Mesenchymal stem cell (in vitro differentiated cells and primary cell): ENCODE results near the gene C22orf39.

Source experiments
- DNase-seq: peaks from one replicate; pipeline ENCODE4 v3.0.0-alpha.2; 2013
- H2AFZ ChIP-seq: one replicate; pipeline ENCODE4 v1.6.1; 2013; ENCODE audit warnings: low read depth, mild to moderate bottlenecking, control low read depth, inconsistent platforms, low read length, moderate library complexity
- H2AK5ac ChIP-seq: 2 replicates; pipeline ENCODE4 v1.6.1; 2013; ENCODE audit warnings: low read length, moderate library complexity, mild to moderate bottlenecking, inconsistent platforms; ENCODE audit not compliant: severe bottlenecking
- H2BK120ac ChIP-seq: one replicate; pipeline ENCODE4 v1.6.1; 2013; ENCODE audit warnings: low read depth, mild to moderate bottlenecking, inconsistent platforms, low read length, moderate library complexity
- H2BK12ac ChIP-seq, 2 experiments: one replicate each; pipeline ENCODE4 v1.6.1; 2013; ENCODE audit warnings: inconsistent platforms in 2 of 2, low read length in 2 of 2, mild to moderate bottlenecking in 2 of 2, moderate library complexity in 2 of 2, control low read depth in 1 of 2
- H2BK15ac ChIP-seq: one replicate; pipeline ENCODE4 v1.6.1; 2013; ENCODE audit warnings: mild to moderate bottlenecking, low read depth, inconsistent platforms; ENCODE audit not compliant: poor library complexity, severe bottlenecking
- H2BK5ac ChIP-seq: 2 replicates; pipeline ENCODE4 v1.6.1; 2013; ENCODE audit warnings: low read depth, mild to moderate bottlenecking, low read length, control low read depth, inconsistent platforms; ENCODE audit not compliant: poor library complexity, severe bottlenecking
- H3K14ac ChIP-seq, 2 experiments: one replicate each; pipeline ENCODE4 v1.6.1; 2013; ENCODE audit warnings: inconsistent platforms in 2 of 2, low read length in 2 of 2, control low read depth in 1 of 2, mild to moderate bottlenecking in 1 of 2, moderate library complexity in 1 of 2
- H3K18ac ChIP-seq, 2 experiments: one replicate each; pipeline ENCODE4 v1.6.1; 2013; ENCODE audit warnings: inconsistent platforms in 2 of 2, low read length in 2 of 2, control low read depth in 1 of 2, low read depth in 1 of 2, mild to moderate bottlenecking in 1 of 2
- H3K23ac ChIP-seq, 2 experiments: one replicate each; pipeline ENCODE4 v1.6.1; 2013; ENCODE audit warnings: inconsistent platforms in 2 of 2, low read length in 2 of 2, mild to moderate bottlenecking in 2 of 2, moderate library complexity in 2 of 2, control low read depth in 1 of 2
- H3K27ac ChIP-seq: 2 replicates; pipeline ENCODE4 v1.5.1; 2013; ENCODE audit warnings: mild to moderate bottlenecking, moderate library complexity, low read length, control low read depth, inconsistent platforms; ENCODE audit not compliant: poor library complexity, severe bottlenecking
- H3K27me3 ChIP-seq, 2 experiments: 2 replicates each; pipeline versions ENCODE4 v1.6.1 to v1.7.0; 2013; ENCODE audit warnings: low read length in 2 of 2, mild to moderate bottlenecking in 2 of 2, moderate library complexity in 2 of 2, control low read depth in 1 of 2, inconsistent platforms in 1 of 2; ENCODE audit not compliant: control insufficient read depth in 1 of 2, insufficient read depth in 1 of 2
- H3K36me3 ChIP-seq, 2 experiments: 2 replicates each; pipeline versions ENCODE4 v1.6.1 to v1.7.0; 2013; ENCODE audit warnings: low read length in 2 of 2, control low read depth in 1 of 2, inconsistent platforms in 1 of 2, low read depth in 1 of 2, mild to moderate bottlenecking in 1 of 2; ENCODE audit not compliant: insufficient read depth in 2 of 2, control insufficient read depth in 1 of 2
- H3K4ac ChIP-seq, 2 experiments: one replicate each; pipeline ENCODE4 v1.6.1; 2013; ENCODE audit warnings: inconsistent platforms in 2 of 2, low read length in 2 of 2, mild to moderate bottlenecking in 2 of 2, moderate library complexity in 2 of 2, control low read depth in 1 of 2, low read depth in 1 of 2
- H3K4me1 ChIP-seq: 2 replicates; pipeline ENCODE4 v1.6.1; 2013; ENCODE audit warnings: low read depth, low read length, control low read depth; ENCODE audit not compliant: control insufficient read depth, insufficient read depth
- H3K4me2 ChIP-seq: 2 replicates; pipeline ENCODE4 v1.6.1; 2013; ENCODE audit warnings: low read length, mild to moderate bottlenecking, inconsistent platforms; ENCODE audit not compliant: poor library complexity, severe bottlenecking
- H3K4me3 ChIP-seq, 2 experiments: 2 replicates each; pipeline versions ENCODE4 v1.5.1 to v1.7.0; 2013; ENCODE audit warnings: low read length in 2 of 2, mild to moderate bottlenecking in 2 of 2, control low read depth in 1 of 2, low read depth in 1 of 2; ENCODE audit not compliant: insufficient read depth in 1 of 2
- H3K79me1 ChIP-seq: replicated peaks from 2 replicates; pipeline ENCODE4 v1.6.1; 2013; ENCODE audit warnings: mild to moderate bottlenecking, control low read depth, low read length, inconsistent platforms; ENCODE audit not compliant: poor library complexity, severe bottlenecking
- H3K9ac ChIP-seq: 2 replicates; pipeline ENCODE4 v1.7.0; 2013; ENCODE audit warnings: mild to moderate bottlenecking, low read length, moderate library complexity
- H3K9me3 ChIP-seq: 2 replicates; pipeline ENCODE4 v1.7.0; 2013; ENCODE audit warnings: mild to moderate bottlenecking, low read length; ENCODE audit not compliant: control insufficient read depth
- H4K8ac ChIP-seq: one replicate; pipeline ENCODE4 v1.6.1; 2013; ENCODE audit warnings: inconsistent platforms, mild to moderate bottlenecking, low read length, moderate library complexity
- H4K91ac ChIP-seq: one replicate; pipeline ENCODE4 v1.6.1; 2013; ENCODE audit warnings: mild to moderate bottlenecking, low read length, inconsistent platforms
- whole genome bisulfite sequencing: methylation state at CpG from one replicate; pipeline ENCODE4 v1.1.7; 2013; ENCODE audit warnings: mixed read lengths; 5-methylcytosine and 5-hydroxymethylcytosine counted together

Gene C22orf39

GRCh38 chr22:19472233-19472632 is 24.7 kb upstream of the C22orf39 start:
- Histone ChIP-seq H3K4me1 (no peaks in the 10 kb centered on the region), H3K18ac (no peak overlapping the region), H2BK15ac (no peak overlapping the region), H3K9ac (no peak overlapping the region), H4K8ac (no peak overlapping the region), H4K91ac (no peak overlapping the region), H3K4ac (no peak overlapping the region), H3K27ac (no peak overlapping the region), H3K14ac (no peak overlapping the region), H3K4me3 (no peak overlapping the region), H2AK5ac (no peak overlapping the region), H2AFZ (no peak overlapping the region), H3K27me3 (no peaks in the 10 kb centered on the region), H3K9me3 (no peaks in the 10 kb centered on the region), H2BK12ac (no peak overlapping the region), H2BK5ac (no peak overlapping the region), H3K23ac (no peak overlapping the region), H3K36me3 (peaks cover 73 to 85% of the 10 kb centered on the region in 2 experiments), H3K79me1 (peaks cover 59% of the 10 kb centered on the region), H2BK120ac (no peak overlapping the region), H3K4me2 (no peak overlapping the region)
- WGBS, result 94% methylated on average over 8 of the region's 8 CpGs
- DNase-seq, result no peak

GRCh38 chr22:19471572-19471971 is 24.1 kb upstream of the C22orf39 start:
- no peaks in the 10 kb centered on the region for H3K27me3 ChIP-seq
- 91% methylated on average over 10 of the region's 11 CpGs for WGBS

GRCh38 chr22:19470010-19470409 is 22.5 kb upstream of the C22orf39 start:
- no peak overlapping the region for H3K27ac ChIP-seq
- H3K4me1 ChIP-seq, result no peaks in the 10 kb centered on the region
- no peaks in the 10 kb centered on the region for H3K27me3 ChIP-seq
- DNase-seq, result no peak
- H2BK12ac ChIP-seq, result no peak overlapping the region
- no peak overlapping the region for H4K91ac ChIP-seq
- no peak overlapping the region for H3K4me2 ChIP-seq
- H3K9me3 ChIP-seq, result no peaks in the 10 kb centered on the region
- peaks cover 89 to 97% of the 10 kb centered on the region in 2 experiments for H3K36me3 ChIP-seq
- H3K23ac ChIP-seq, result no peak overlapping the region
- no peak overlapping the region for H3K18ac ChIP-seq
- WGBS, result 100% methylated on average over 2 of the region's 2 CpGs
- no peak overlapping the region for H2AK5ac ChIP-seq
- no peak overlapping the region for H2BK15ac ChIP-seq
- H2BK5ac ChIP-seq, result no peak overlapping the region
- no peak overlapping the region for H2BK120ac ChIP-seq
- no peak overlapping the region for H4K8ac ChIP-seq
- no peak overlapping the region for H3K4me3 ChIP-seq
- H2AFZ ChIP-seq, result no peak overlapping the region
- no peak overlapping the region for H3K14ac ChIP-seq
- no peak overlapping the region for H3K4ac ChIP-seq
- H3K9ac ChIP-seq, result no peak overlapping the region
- H3K79me1 ChIP-seq, result peaks cover 69% of the 10 kb centered on the region

More at GRCh38 chr22:19471572-19471971, 24.1 kb upstream of the C22orf39 start:
- no peak overlapping the region for H2BK15ac ChIP-seq
- H2AK5ac ChIP-seq, result no peak overlapping the region
- H3K4ac ChIP-seq, result no peak overlapping the region
- H3K9me3 ChIP-seq, result no peaks in the 10 kb centered on the region
- no peak overlapping the region for H3K4me3 ChIP-seq
- H2BK5ac ChIP-seq, result no peak overlapping the region
- no peak overlapping the region for H3K18ac ChIP-seq
- no peaks in the 10 kb centered on the region for H3K4me1 ChIP-seq
- H2AFZ ChIP-seq, result no peak overlapping the region
- no peak for DNase-seq
- H3K4me2 ChIP-seq, result no peak overlapping the region
- H2BK120ac ChIP-seq, result no peak overlapping the region
- peaks cover 64% of the 10 kb centered on the region for H3K79me1 ChIP-seq
- no peak overlapping the region for H3K27ac ChIP-seq
- no peak overlapping the region for H3K14ac ChIP-seq
- no peak overlapping the region for H3K23ac ChIP-seq
- no peak overlapping the region for H3K9ac ChIP-seq
- peaks cover 80 to 91% of the 10 kb centered on the region in 2 experiments for H3K36me3 ChIP-seq
- no peak overlapping the region for H2BK12ac ChIP-seq
- H4K8ac ChIP-seq, result no peak overlapping the region
- no peak overlapping the region for H4K91ac ChIP-seq

GRCh38 chr22:19469421-19469820 is 21.9 kb upstream of the C22orf39 start:
- H2BK5ac ChIP-seq, result no peak overlapping the region
- no peak overlapping the region for H3K4ac ChIP-seq

More at GRCh38 chr22:19469421-19469820, 21.9 kb upstream of the C22orf39 start:
- no peak overlapping the region for H4K8ac ChIP-seq
- no peak overlapping the region for H3K9ac ChIP-seq
- H3K4me1 ChIP-seq, result no peaks in the 10 kb centered on the region
- H2BK120ac ChIP-seq, result no peak overlapping the region
- H4K91ac ChIP-seq, result no peak overlapping the region
- no peak for DNase-seq
- H2BK15ac ChIP-seq, result no peak overlapping the region
- H3K79me1 ChIP-seq, result peaks cover 67% of the 10 kb centered on the region
- H3K27ac ChIP-seq, result no peak overlapping the region
- 98% methylated on average over 7 of the region's 7 CpGs for WGBS
- no peak overlapping the region for H2AK5ac ChIP-seq
- no peak overlapping the region for H2BK12ac ChIP-seq
- H3K27me3 ChIP-seq, result no peaks in the 10 kb centered on the region
- H3K23ac ChIP-seq, result no peak overlapping the region
- peaks cover 89 to 97% of the 10 kb centered on the region in 2 experiments for H3K36me3 ChIP-seq
- no peak overlapping the region for H3K4me3 ChIP-seq
- H3K14ac ChIP-seq, result no peak overlapping the region
- H3K18ac ChIP-seq, result no peak overlapping the region
- H3K9me3 ChIP-seq, result no peaks in the 10 kb centered on the region
- no peak overlapping the region for H2AFZ ChIP-seq
- H3K4me2 ChIP-seq, result no peak overlapping the region
